Activated effector memory CD4-positive, alpha-beta T cell treated with anti-CD3 and anti-CD28 coated beads, Interleukin-2, amount 50 U/mL, for 16 hours (primary cell): ENCODE data around the gene CSPG4.
"Not testable (repeated sequence)": the region's sequence is repeated elsewhere in the genome, so short reads cannot be mapped to it uniquely, and the experiment has no call there.

Experiments
- DNase-seq: peaks from one replicate; pipeline ENCODE4 v3.0.0-alpha.2; 2020

The CSPG4 gene

DNA sequence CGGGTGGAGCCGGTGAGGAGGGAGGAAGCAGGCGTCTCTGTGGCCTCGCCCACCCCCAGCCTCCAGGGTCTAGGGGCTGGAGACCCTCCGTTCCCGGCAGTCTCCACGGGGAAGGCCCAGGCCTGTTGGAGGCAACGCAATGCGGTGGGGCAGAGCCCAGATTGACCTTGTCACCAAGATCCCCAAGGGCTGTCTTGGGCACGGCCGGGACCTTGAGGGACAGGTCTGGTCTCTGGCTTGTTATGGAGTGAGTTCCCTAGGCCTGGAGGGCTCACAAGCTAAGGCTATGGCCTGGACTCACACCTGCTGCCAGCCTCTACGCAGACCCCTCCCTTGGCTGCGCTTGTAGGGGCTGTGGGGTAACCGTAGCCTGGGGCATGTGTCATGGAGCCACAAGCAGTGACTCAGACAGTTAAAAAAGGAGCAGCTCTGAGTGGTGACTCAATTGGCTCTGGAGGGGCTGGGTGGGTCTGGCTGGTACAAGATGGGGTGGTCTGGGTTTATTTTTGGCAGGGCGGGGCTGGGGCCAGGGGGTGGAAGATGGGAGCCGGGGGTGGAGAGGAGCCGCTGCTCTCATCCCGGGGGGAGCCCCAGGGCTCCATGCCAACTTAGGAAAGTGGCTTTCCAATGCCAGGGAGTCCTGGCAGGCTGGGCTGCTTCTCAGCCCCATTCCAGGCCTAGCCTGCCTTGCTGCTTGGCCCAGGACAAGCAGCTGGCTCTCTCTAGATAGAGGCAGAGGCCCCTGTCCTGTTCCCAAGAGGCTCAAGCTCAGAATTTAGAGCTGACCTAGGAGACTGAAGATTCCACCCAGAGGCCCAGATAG lies 9.0 kb downstream of the CSPG4 start:
- not testable (repeated sequence) for DNase-seq

DNA sequence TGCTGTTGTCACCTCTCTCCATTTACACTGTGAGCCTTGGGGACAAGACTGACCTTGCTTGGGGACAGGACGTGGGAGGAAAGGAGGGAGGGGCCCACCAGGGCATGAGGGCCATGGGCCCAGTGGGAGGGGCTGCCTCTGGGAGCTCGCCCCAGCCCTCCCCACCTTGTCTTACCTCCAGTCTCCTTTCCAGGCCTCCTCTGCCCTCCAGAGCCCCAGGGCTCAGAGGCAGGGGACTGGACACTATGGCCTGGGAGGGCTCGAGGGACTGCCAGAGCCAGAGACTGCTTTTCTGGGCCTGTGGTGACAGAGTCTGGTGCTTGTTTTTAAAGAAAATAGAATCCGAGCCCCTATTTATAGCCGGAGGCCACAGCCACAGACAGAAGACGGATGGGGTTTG lies 10.2 kb downstream of the CSPG4 start:
- no peak for DNase-seq

DNA sequence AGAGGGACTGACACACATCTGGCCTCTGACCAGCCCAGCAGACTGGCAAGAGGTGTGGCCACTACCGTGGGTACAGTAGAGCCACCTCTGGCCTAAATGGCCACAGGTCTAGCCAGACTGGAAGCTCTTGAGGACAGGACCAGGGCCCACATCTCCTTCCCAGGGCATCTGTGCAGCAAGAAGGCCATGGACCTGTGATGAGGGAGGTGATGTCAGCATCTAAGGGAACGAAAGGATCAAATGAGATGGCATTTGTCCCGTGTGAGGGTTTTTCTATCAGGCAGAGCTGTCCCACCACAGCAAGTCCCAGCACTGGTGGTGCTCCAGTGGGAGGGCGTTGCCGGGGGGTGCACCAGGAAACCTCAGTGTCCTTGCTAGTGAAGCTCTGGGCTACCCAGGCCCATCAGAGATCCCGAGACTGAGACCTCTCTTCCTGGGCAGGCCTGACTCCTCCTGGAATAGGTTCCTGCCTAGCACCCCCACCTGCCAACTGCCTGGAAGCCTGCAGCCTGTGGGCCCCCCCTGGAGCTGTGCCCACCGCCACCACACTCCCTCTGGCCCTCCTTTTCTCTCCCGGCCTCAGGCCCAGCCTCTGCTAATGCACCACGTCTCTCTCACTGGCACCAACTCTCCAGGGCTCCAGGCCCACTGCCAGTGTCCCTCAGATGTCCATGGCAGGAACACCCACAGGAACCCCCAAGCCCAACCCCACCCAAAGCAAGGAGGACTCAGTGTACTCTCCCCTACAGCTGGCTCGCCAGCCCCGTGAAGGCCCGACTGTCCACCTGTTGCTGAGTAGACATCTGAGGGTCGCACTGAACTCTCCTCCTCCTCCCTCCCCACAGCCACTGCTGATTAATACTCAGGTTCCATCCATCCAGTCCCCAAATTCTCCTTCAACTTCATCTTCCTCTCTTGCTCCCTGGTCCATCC lies 11.3 kb downstream of the CSPG4 start:
- not testable (repeated sequence) for DNase-seq

DNA sequence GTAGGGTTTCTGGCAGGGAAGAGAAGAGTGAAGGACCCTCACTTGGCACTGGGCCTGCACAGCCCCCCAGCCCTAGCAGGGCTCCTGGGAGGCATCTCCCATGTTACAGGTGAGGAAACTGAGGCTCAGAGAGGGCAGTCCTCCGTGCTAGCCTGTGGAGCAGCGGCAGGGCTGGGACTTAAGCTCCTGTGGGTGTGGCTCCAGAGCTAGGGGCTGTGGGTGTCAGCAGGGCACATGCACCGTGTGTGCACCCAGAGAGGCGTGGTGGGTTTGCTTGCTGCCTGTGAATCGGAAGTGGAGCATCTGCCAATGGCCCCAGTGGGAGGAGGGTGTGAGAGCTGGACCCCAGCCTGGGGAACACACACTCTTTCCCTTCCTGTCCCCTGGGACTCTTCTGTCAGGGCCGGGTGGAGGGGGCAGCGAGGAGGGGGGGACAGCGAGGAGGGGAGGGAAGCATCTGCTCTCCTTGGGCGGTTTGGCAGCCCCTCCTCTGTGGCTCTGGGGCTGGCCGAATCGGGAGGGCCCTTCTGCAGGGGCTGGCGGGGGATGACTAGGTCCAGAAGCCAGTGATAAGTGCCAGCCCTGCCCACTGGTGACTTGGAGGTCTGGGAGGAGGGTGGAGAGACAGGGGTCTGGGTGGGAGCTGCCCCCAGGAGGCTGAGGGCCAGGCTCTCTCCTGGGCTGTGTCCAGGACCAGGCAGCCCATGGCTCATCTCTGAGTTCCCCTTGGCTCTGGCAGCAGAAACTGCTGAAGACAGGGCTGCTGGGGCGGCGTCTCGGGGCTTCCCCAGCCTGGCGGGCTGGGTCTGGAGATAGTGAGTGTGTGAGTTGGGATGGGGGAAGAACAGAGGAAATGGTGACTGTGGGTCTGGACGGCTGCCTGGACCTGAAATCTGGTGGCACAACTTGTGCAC lies 12.4 kb downstream of the CSPG4 start:
- not testable (repeated sequence) for DNase-seq

DNA sequence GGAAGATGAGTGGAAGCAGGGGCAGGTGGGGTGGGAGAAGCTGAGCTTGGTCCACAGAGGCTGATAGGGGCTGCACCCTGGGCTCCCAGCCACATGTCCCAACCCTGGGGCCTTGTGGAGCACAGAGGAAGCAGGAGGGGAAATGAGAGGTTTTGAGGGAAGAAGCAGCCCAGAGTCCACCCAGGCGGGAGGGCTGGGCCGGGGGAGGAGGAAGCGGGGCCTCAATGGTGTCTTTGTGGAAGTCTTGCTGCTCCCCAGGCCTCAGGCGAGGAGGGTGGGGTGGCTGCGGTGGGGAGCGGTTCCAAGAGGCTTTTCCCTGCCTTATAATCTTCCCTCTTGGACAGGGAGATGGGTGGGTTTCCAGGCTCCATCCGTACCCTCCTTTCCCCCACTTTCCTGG lies 13.1 kb downstream of the CSPG4 start:
- DNase-seq, result not testable (repeated sequence)

DNA sequence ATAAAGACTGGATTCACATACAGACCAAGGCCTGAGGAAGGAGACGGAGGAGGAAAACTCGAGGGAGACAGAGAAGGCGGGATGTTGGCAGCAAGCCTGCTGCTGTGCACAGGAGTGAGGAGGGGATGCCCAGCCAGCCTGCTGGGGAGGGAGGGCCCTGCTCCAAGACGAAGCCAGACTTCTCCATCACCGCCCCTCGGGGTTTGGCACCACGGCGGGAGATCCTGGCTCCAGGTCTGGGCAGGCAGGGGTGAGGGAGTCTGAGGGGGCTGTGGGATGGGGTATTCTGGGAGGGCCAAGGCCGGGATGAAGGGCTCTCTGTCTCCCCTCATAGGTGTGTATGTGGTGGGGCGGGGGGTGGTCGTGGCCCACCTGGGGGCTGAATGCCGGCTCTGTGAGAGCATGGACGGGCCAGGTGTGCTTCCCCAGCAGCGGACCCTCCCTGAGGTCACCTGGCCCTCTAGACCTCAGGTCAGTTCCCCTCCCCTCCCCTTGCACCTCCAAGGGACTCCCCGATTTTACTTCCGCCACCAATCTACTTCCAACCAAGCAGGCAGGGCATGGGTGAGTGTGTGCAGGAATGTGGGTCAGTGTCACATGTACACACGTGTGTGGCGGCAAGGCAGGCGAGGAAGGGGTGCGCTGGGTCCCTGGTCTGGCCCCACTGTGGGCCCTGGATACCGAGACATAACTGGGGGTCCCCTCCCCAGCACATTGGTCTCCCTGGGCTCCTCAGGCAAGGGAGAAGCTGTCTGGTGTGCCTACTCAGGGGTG lies 14.5 kb downstream of the CSPG4 start:
- not testable (repeated sequence) for DNase-seq

DNA sequence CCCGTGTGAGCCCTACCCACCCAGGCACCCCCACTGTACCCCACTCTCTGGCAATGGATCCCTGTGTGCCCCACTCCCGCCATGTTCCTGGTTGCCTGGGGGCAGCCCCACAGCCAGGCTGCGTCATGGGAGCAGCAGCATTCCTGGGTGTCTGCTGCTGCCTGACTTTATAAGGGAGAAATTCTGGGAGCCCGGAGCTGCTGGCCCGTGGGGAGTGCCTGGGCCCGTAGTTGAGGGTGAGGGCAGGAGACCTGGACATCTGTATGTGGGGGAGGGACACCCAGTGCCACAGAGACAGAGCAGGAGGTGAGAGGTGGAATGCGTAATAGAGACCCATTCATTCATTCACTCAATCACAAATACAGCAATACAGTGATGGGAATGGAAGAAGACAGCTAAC lies 15.1 kb downstream of the CSPG4 start:
- DNase-seq, result no peak

DNA sequence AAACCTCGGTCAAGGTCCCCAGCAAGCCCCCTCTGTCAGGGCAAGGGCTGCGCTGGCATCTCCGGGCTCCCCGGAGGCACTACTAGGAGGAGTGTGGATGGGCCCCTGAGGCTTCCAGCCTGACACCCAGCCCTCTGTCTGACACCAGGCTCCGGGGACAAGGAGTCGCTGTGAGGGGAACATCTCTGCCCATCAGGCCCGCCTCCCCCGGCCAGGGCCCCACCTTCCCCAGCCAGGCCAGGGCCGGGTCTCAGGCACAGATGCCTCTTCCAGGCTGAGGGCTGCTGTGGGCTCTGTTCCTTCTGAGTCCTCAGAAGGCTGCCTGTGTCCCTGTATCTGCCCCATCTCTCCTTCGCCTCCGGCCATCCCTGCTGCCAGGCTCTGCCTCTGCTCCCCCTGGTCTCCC lies 15.8 kb downstream of the CSPG4 start:
- no peak for DNase-seq

DNA sequence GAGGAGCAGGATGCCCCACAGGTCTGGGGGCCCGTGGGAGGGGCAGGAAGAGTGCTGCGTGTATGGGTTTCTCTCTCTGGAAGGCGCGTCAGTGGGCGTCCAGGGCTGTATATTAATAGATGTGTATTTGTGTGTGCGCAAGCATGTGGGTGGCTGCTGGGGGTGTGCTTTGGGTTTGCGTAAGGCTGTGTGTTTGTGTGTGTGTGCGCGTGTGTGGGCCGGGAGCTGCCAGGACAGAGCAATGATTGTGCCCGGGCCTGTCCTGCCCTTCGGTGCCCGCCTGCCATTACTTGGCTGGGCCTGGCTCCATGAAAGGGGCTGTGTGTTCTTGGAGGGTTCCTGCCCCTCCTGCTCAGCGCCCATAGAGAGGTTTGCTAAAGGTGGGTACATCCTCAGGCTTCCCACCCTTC lies 16.3 kb downstream of the CSPG4 start:
- DNase-seq, result no peak

DNA sequence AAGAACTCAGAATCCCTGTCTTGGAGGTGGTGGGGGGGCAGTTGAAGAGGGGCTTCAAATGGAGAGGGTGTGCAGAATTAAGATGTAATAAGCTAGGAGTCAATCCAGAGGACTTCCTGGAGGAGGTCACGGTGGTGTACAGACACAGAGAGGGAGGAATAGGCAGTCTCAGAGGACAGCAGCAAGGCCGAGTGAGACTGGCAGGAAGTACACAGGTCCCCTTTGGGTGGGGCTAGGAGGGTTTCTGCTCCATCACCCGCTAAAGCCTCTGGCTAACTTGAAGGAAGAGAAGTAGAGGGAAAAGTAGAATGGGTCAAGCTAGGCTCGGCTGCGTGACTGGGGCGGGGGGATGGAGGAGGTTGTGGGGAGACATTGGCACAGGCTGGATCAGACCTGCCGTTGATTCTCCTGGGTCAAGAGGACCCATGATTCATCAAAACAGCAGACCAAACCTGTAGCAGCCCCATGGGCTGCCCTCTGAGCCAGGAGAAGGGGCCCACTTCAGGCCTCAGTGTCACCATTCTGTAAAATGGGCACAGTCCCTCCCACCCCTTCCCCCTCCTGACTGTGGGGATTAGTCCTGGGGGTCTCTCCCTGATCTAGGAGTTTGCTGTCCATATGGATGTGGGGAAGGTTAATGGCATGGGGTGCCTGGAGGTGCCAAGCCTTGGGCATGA lies 16.9 kb downstream of the CSPG4 start:
- DNase-seq, result no peak

DNA sequence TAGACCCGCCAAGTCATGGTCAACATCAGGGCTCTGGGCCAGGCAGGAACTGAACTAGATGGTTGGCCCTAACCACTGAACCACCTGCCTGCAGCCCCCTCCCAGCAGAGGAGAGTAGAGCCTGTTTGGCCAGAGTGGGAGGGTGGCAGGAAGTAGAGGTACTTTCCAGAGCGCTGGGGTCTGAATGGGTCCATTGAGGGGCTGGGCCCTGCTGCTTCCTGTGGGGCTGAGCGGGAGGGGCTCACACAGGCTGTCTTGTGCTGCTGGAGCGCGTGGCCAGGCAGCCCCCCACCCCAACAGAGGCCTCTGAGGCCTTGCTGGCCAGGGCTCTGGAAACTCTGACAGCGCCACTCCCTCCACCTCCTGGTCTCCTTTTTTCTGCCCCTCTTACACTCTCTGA lies 17.4 kb downstream of the CSPG4 start:
- DNase-seq, result no peak

DNA sequence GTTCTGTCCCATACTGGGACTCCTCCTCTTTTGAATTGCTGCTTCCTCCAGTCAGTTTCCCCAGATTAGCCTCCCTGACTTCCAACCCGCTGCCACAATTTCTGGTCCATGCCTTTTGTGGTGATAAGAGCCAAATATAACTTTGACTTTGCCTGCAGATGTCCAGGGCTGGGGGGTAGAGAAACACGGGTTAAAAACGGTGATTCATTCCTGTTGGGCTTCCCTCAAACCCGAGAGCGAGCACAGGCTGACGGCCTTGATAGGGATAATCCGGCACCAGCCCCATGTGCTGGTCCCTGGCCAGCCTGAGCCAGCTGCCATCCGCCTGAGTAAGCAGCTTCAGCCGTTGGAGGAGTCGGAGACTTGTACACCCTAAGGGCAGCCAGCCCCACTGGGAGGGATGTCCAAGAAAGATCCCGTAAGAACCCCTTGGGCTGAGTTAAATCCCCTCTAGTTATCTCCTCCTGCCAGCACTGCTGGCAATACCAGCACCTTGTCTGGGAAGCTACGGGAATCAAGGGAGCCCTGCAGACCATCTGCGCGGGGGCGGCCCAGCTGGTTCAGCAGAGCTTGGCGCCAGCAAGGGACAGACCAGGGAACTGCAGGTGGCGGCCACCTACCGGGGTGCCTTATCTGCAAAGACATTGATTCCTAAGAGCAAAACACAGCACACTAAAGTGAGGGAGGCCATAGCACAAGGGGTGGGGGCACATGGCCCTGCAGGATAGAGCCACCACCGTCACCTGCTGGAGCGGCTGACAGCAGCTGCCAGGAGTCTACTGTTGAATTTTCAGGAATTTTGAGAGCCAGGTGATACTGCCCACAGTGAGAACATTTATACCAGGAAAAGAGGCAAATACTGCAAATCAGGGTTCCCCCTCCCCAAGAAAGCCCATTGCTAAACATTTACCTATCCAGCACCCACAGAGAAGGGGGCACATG lies 18.1 kb downstream of the CSPG4 start:
- DNase-seq, result no peak

DNA sequence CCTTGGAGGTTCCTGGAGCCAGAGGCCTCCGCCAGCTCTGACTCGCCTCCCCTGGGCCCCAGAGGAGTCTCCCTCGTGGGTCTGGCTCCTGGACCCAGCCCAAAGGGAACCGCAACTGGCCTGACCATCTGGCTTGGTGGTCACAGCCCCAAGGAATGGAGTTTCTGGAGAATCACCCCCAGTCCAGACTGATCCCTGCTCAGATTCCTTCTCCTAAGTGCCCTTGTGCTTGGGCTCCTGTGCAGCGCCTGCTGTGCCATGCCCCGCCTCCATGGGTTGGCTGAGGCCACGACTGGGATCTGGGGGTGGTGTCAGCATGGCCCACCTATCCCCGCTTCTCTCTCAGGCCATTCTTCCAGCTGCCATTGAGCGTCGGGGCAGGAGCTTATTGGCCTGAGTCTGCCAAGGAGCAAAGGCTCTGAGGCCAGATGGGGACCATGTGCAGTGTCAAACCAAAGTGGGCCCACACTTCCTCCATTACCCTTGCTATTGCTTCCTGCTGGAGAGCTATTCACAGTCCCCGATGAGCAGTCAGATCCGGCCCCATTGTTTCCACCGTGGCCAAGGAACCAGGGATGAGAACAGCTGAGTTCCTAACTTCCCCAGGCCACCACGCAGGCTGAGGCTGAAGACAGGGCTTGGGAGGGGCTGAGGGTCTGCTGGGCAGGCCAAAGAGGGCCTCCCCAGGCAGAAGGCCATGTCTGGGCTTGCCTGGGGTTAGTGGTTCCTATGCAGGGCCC lies 19.0 kb downstream of the CSPG4 start:
- no peak for DNase-seq

DNA sequence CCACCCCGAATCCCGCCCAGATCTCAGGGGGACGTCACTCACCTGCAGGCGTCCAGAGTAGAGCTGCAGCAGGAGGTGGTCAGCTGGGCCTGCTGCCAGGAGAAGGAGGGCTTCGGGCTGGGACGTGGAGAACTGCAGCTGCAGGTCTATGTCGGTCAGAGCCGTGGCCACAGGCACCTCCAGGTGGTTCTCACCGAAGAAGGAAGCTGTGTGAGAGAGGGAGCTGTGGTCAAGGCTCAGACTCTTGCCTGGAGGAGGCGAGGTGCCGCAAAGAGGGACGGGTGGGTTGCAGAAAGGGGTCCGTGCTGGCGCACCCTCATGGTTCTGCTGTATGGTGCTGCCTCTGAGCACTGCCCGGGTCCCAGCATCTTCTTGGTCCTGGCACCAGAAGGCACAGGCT lies 19.6 kb downstream of the CSPG4 start:
- DNase-seq, result not testable (repeated sequence)

DNA sequence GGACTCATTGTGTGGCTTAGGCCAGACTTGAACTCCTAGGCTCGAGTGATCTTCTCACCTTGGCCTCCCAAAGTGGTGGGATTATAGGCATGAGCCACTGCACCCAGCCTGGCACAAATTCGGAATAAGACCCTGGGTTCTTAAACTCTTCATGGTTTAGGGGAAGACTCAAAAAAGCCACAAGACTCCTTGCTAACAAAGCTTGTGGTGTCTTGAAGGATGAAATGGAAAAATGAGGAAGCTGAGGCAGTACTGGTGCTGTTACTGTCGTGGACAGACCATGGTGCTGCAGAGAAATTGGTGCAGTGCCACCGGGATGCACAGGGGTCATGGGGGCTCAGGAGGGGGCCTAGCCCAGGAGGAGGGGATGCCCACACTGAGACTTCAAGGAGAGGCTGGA lies 20.3 kb downstream of the CSPG4 start:
- not testable (repeated sequence) for DNase-seq

DNA sequence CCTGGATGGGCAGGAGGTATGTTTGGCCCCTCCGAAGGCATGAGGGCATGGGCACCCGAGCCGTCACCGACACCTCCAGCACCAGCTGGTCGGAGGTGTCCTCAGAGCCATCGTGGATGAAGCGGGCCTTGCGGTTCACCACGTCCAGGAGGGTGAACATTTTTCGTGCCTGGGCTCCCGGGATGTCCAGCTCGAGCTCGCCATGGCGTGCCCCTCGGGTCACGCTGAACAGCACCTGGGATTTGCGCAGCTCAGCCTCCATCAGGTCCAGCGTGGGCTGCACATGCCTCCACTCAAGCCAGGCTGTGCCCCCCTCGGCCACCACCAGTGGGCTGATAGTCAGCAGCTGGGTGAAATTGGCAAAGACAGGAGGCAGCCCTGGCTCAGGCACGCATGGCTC lies 23.2 kb downstream of the CSPG4 start:
- DNase-seq, result not testable (repeated sequence)

DNA sequence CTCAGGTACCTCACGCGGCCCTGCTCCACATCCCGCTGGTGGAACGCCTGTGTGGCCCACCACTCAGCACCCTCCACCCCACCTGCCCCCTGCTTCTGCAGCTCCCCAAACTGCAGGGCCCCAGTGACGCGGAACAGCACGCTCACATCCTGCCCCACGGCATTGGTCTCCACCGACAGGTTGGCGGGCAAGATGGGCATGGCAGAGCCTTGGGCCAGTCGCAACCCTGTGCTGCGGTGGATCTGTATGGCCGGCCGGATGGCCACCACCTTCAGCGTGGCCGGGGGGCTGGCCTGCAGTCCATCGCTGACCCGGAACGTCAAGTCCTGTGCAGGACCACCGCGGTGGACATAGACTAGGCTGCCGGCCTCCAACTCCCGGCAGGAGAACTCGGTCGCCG lies 23.8 kb downstream of the CSPG4 start:
- DNase-seq, result no peak

DNA sequence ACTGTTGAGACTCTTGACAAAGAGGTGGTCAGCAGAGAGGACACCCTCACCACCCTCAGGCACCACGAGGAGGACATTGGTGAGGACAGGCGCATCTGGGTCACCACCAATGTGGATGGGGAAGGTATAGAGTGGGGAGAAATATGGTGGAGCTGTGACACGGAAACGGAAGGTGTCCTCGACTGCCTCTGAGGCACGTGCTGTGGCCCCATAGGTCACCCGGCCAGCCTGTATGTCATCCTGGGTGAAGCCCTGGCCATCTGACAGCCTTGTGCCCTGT lies 24.4 kb downstream of the CSPG4 start:
- DNase-seq, result no peak

DNA sequence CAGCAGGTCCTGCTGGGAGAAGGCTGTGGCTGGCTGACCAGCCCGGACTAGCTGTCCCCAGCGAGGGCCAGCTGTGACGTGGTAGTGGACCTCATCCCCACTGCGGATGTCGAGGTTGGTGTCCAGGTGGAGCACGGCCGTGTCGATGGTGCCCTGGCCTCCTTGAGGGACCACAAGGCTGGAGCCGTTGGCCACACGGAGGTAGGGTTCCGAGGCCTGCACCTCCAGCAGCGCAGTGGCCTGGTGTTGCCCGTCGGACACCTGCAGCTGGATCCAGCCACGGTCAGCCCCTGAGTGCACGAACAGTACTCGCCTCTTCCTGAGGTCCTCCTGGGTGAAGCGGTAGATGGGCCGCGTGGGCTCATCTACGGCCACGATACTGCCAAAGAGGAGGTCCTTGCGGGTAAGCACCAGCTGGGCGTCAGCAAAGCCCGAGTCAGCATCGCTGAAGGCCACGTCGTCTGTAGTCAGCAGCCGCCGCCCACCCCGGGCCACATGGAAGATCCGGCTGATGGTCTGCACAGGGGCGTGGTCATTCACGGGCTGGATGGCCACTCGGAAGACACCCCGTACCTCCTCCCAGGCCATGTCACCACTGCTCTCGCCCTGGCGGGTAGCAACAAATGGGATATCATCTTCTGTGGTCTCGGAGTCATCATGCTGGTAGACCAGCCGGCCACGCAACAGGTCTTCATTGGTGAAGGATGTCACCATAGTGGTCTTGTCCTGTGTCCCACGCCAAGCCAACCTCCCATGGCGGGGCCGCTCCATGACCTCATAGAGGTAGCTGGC lies 25.0 kb downstream of the CSPG4 start:
- DNase-seq, result no peak
